SK-N-SH treated with all-trans-retinoic acid at 6 μM for 48 hours (cell line): ENCODE data around the gene FBXL13.

Experiments
- ATAC-seq: fragments of 200-7000 bp; cut with Tn5 transposase; 3 replicates; pipeline ENCODE4 v1.9.1; 2020; ENCODE audit warnings: mild to moderate bottlenecking, moderate library complexity
- ARNTL ChIP-seq: fragments of 450-650 bp; formaldehyde crosslinking; IDR thresholded peaks from 2 replicates; pipeline ENCODE4 v1.5.0; 2020; ENCODE audit warnings: low read depth, mild to moderate bottlenecking, moderate library complexity, borderline replicate concordance
- BACH2 ChIP-seq: fragments of 250-450 bp; sonication (Bioruptor Pico); IDR thresholded peaks from 2 replicates; pipeline ENCODE4 v1.9.0; 2021; ENCODE audit warnings: mild to moderate bottlenecking, borderline replicate concordance
- CSDC2 ChIP-seq: fragments of 250-450 bp; sonication (Bioruptor Pico); IDR thresholded peaks from 2 replicates; pipeline ENCODE4 v1.5.0; 2020; ENCODE audit warnings: mild to moderate bottlenecking, moderate library complexity
- ESRRG ChIP-seq: fragments of 250-450 bp; sonication (Bioruptor Pico); IDR thresholded peaks from 2 replicates; pipeline ENCODE4 v1.6.1; 2021; ENCODE audit warnings: mild to moderate bottlenecking
- GLIS3 ChIP-seq: fragments of 250-450 bp; sonication (Bioruptor Pico); IDR thresholded peaks from 2 replicates; pipeline ENCODE4 v1.5.0; 2020; ENCODE audit warnings: mild to moderate bottlenecking, moderate library complexity
- ISL1 ChIP-seq: fragments of 250-450 bp; sonication (Bioruptor Pico); IDR thresholded peaks from 2 replicates; pipeline ENCODE4 v2.1.2; 2022; ENCODE audit warnings: mild to moderate bottlenecking, moderate library complexity
- OSR1 ChIP-seq: fragments of 250-450 bp; sonication (Bioruptor Pico); IDR thresholded peaks from 2 replicates; pipeline ENCODE4 v1.8.0; 2022; ENCODE audit warnings: moderate library complexity, mild to moderate bottlenecking, inconsistent platforms
- RARB ChIP-seq: fragments of 250-450 bp; sonication (Bioruptor Pico); IDR thresholded peaks from 2 replicates; pipeline ENCODE4 v1.8.0; 2021; ENCODE audit warnings: mild to moderate bottlenecking, moderate library complexity
- SNAI2 ChIP-seq: fragments of 250-450 bp; sonication (Bioruptor Pico); IDR thresholded peaks from 2 replicates; pipeline ENCODE4 v1.5.0; 2020; ENCODE audit warnings: mild to moderate bottlenecking, moderate library complexity
- TCF4 ChIP-seq: fragments of 250-450 bp; sonication (Bioruptor Pico); IDR thresholded peaks from 2 replicates; pipeline ENCODE4 v1.8.0; 2021; ENCODE audit warnings: mild to moderate bottlenecking, moderate library complexity, borderline replicate concordance
- TOX ChIP-seq: fragments of 250-450 bp; sonication (Bioruptor Pico); IDR thresholded peaks from 2 replicates; pipeline ENCODE4 v1.8.0; 2021; ENCODE audit warnings: mild to moderate bottlenecking, moderate library complexity, borderline replicate concordance
- ZC3H10 ChIP-seq: fragments of 250-450 bp; sonication (Bioruptor Pico); IDR thresholded peaks from 2 replicates; pipeline ENCODE4 v1.5.1; 2021; ENCODE audit warnings: mild to moderate bottlenecking, moderate library complexity
- ZFP3 ChIP-seq: fragments of 250-450 bp; sonication (Bioruptor Pico); IDR thresholded peaks from 2 replicates; pipeline ENCODE4 v1.5.0; 2020; ENCODE audit warnings: mild to moderate bottlenecking, moderate library complexity
- ZFP30 ChIP-seq: fragments of 450-650 bp; formaldehyde crosslinking; IDR thresholded peaks from 2 replicates; pipeline ENCODE4 v1.5.0; 2022; ENCODE audit warnings: mild to moderate bottlenecking, moderate library complexity
- ZNF70 ChIP-seq: fragments of 450-650 bp; formaldehyde crosslinking; IDR thresholded peaks from 2 replicates; pipeline ENCODE4 v1.5.0; 2020; ENCODE audit warnings: mild to moderate bottlenecking, moderate library complexity
- ZNF8 ChIP-seq: fragments of 450-650 bp; formaldehyde crosslinking; IDR thresholded peaks from 2 replicates; pipeline ENCODE4 v1.5.0; 2020; ENCODE audit warnings: mild to moderate bottlenecking, moderate library complexity
- TF ChIP-seq, protein P1 (sequence below): fragments of 250-450 bp; sonication (Bioruptor Pico); IDR thresholded peaks from 2 replicates; pipeline ENCODE4 v1.8.0; 2020; ENCODE audit warnings: mild to moderate bottlenecking, moderate library complexity, borderline replicate concordance
- TF ChIP-seq, protein P2 (sequence below): fragments of 250-450 bp; sonication (Bioruptor Pico); IDR thresholded peaks from 2 replicates; pipeline ENCODE4 v1.5.1; 2021; ENCODE audit warnings: mild to moderate bottlenecking, moderate library complexity
- TF ChIP-seq, protein P3 (sequence below): fragments of 250-450 bp; sonication (Bioruptor Pico); IDR thresholded peaks from 2 replicates; pipeline ENCODE4 v1.5.1; 2020; ENCODE audit warnings: low read depth, mild to moderate bottlenecking, moderate library complexity
- TF ChIP-seq, protein P4 (sequence below): fragments of 250-450 bp; sonication (Bioruptor Pico); IDR thresholded peaks from 2 replicates; pipeline ENCODE4 v1.5.0; 2020; ENCODE audit warnings: mild to moderate bottlenecking, moderate library complexity

Gene FBXL13

DNA sequence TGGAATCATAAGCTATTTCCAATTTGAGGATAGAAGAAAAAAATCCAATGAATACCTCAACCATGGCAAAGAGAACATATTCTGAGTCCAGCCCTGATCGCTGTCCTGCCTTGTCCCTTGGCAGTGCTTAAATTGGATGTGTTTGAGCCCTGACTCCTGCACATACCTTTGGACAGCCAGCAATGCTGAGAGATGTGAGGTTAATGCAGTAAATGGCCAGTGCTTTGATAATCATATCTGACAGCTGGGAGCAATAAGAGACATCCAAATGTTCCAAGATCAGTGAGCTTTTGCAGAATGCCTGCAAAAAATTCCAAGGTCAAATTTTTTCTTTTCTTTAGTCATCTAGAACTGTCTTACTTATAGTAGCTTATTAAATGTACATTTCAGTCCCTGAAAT, 241.9 kb downstream of the FBXL13 start (continued):
- TF ChIP-seq ZNF70 (CRISPR knock-in tag) = no peak

DNA sequence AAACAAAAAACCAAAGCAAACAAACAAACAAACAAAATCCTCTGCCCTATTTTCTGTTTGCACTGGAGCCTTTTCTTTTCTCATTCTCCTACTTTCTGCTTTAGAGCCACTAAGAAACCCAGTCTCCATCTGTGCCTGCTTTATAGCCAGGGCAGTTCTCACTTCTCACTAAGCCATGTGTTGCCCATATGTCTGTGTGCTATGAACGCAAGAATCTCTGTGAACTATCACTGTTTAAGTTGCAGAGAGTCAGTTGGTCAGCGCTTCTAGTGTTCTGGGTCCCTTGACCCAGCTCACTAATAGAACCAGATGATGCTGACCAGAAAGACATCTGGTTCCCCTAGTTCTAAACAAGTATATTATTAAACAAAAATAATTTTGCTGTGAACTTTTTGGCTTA, 244.4 kb downstream of the FBXL13 start:
- peak; percentile 60 for ATAC-seq
- TF ChIP-seq ISL1 (0 out of 2 replicates have a peak, but pooled peaks have one; percentile 10), CSDC2 (CRISPR knock-in tag) (0 out of 2 replicates have a peak, but pooled peaks have one; percentile 35), BACH2 (CRISPR knock-in tag) (no peak), ZNF8 (CRISPR knock-in tag) (no peak), ZC3H10 (CRISPR knock-in tag) (no peak), ARNTL (CRISPR knock-in tag) (no peak), SNAI2 (CRISPR knock-in tag) (0 out of 2 replicates have a peak, but pooled peaks have one; percentile 25), ZFP3 (no peak), ESRRG (CRISPR knock-in tag) (no peak), TCF4 (CRISPR knock-in tag) (peak; percentile 93), ZFP30 (CRISPR knock-in tag) (no peak), RARB (no peak)
- TF ChIP-seq, protein P1, sequence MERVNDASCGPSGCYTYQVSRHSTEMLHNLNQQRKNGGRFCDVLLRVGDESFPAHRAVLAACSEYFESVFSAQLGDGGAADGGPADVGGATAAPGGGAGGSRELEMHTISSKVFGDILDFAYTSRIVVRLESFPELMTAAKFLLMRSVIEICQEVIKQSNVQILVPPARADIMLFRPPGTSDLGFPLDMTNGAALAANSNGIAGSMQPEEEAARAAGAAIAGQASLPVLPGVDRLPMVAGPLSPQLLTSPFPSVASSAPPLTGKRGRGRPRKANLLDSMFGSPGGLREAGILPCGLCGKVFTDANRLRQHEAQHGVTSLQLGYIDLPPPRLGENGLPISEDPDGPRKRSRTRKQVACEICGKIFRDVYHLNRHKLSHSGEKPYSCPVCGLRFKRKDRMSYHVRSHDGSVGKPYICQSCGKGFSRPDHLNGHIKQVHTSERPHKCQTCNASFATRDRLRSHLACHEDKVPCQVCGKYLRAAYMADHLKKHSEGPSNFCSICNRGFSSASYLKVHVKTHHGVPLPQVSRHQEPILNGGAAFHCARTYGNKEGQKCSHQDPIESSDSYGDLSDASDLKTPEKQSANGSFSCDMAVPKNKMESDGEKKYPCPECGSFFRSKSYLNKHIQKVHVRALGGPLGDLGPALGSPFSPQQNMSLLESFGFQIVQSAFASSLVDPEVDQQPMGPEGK (CRISPR knock-in tag) = no peak
- TF ChIP-seq, all 23 proteins: peak for 4

DNA sequence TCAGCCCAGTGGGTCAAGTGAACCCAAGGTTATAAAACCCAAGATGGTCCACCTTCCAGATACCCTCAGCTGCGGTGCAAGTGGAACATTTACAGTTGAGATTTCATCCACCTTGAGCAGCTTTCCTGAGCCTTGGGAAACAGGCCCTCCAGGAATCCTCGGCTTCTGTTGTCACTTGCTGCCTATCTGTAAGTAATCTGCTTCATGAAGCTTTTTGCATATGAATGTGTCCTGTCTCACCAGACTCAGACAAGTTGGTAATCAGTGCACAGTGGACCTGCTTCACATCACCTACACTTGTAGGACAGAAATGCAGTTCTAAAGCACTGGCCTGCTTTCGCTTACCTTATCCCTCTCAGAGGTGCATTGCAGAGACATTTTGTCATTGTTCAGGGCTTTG, 245.5 kb downstream of the FBXL13 start:
- ATAC-seq = no peak
- TF ChIP-seq ZNF70 (CRISPR knock-in tag) (no peak), ISL1 (no peak), ZFP30 (CRISPR knock-in tag) (no peak), SNAI2 (CRISPR knock-in tag) (no peak), GLIS3 (CRISPR knock-in tag) (no peak), ESRRG (CRISPR knock-in tag) (no peak), ZNF8 (CRISPR knock-in tag) (no peak), TOX (CRISPR knock-in tag) (no peak), CSDC2 (CRISPR knock-in tag) (no peak), TCF4 (CRISPR knock-in tag) (no peak), ZFP3 (no peak), BACH2 (CRISPR knock-in tag) (no peak), OSR1 (CRISPR knock-in tag) (no peak), RARB (no peak)
- TF ChIP-seq, protein P2, sequence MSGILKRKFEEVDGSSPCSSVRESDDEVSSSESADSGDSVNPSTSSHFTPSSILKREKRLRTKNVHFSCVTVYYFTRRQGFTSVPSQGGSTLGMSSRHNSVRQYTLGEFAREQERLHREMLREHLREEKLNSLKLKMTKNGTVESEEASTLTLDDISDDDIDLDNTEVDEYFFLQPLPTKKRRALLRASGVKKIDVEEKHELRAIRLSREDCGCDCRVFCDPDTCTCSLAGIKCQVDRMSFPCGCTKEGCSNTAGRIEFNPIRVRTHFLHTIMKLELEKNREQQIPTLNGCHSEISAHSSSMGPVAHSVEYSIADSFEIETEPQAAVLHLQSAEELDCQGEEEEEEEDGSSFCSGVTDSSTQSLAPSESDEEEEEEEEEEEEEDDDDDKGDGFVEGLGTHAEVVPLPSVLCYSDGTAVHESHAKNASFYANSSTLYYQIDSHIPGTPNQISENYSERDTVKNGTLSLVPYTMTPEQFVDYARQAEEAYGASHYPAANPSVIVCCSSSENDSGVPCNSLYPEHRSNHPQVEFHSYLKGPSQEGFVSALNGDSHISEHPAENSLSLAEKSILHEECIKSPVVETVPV (CRISPR knock-in tag) = no peak
- TF ChIP-seq, protein P3, sequence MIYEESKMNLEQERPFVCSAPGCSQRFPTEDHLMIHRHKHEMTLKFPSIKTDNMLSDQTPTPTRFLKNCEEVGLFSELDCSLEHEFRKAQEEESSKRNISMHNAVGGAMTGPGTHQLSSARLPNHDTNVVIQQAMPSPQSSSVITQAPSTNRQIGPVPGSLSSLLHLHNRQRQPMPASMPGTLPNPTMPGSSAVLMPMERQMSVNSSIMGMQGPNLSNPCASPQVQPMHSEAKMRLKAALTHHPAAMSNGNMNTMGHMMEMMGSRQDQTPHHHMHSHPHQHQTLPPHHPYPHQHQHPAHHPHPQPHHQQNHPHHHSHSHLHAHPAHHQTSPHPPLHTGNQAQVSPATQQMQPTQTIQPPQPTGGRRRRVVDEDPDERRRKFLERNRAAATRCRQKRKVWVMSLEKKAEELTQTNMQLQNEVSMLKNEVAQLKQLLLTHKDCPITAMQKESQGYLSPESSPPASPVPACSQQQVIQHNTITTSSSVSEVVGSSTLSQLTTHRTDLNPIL (CRISPR knock-in tag) = no peak

DNA sequence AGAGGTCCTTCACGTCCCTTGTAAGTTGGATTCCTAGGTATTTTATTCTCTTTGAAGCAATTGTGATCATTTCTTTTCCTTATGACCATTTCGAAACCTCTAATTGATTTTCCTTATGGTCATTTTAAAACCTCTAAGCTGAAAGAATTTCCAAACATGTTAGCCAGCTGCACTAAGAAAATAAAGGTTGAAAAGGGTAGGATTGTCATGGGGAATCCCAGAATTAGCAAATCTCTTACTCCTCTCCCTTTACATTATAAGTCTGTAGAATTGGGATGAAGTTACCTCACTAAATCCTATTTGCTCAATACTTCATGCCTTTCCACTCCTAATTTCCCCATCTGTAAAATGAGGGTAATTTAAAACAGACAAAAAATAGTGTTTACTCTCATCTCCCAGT, 246.3 kb downstream of the FBXL13 start:
- TF ChIP-seq OSR1 (CRISPR knock-in tag) (no peak), ISL1 (no peak), RARB (no peak), TCF4 (CRISPR knock-in tag) (no peak), ESRRG (CRISPR knock-in tag) (no peak), ZFP30 (CRISPR knock-in tag) (no peak), ZFP3 (no peak)
- TF ChIP-seq, protein P4, sequence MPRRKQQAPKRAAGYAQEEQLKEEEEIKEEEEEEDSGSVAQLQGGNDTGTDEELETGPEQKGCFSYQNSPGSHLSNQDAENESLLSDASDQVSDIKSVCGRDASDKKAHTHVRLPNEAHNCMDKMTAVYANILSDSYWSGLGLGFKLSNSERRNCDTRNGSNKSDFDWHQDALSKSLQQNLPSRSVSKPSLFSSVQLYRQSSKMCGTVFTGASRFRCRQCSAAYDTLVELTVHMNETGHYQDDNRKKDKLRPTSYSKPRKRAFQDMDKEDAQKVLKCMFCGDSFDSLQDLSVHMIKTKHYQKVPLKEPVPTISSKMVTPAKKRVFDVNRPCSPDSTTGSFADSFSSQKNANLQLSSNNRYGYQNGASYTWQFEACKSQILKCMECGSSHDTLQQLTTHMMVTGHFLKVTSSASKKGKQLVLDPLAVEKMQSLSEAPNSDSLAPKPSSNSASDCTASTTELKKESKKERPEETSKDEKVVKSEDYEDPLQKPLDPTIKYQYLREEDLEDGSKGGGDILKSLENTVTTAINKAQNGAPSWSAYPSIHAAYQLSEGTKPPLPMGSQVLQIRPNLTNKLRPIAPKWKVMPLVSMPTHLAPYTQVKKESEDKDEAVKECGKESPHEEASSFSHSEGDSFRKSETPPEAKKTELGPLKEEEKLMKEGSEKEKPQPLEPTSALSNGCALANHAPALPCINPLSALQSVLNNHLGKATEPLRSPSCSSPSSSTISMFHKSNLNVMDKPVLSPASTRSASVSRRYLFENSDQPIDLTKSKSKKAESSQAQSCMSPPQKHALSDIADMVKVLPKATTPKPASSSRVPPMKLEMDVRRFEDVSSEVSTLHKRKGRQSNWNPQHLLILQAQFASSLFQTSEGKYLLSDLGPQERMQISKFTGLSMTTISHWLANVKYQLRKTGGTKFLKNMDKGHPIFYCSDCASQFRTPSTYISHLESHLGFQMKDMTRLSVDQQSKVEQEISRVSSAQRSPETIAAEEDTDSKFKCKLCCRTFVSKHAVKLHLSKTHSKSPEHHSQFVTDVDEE (CRISPR knock-in tag) = no peak
- TF ChIP-seq, protein P2 (CRISPR knock-in tag) = no peak

More for the DNA sequence above, 246.3 kb downstream of the FBXL13 start:
- no peak for ATAC-seq
